ENCODE data around the gene ADORA3. TPM values are rescaled to one million over a fixed set of nuclear protein-coding genes. Genes with fewer than 3 reads are reported as not detected.

Gene ADORA3
- total and polyA plus RNA-seq, 2 of the 8 experiments (the other 6 are each of a cell fraction or from before 2014, with no cell fraction given) = 0.03 TPM; not detected in 1

DNA sequence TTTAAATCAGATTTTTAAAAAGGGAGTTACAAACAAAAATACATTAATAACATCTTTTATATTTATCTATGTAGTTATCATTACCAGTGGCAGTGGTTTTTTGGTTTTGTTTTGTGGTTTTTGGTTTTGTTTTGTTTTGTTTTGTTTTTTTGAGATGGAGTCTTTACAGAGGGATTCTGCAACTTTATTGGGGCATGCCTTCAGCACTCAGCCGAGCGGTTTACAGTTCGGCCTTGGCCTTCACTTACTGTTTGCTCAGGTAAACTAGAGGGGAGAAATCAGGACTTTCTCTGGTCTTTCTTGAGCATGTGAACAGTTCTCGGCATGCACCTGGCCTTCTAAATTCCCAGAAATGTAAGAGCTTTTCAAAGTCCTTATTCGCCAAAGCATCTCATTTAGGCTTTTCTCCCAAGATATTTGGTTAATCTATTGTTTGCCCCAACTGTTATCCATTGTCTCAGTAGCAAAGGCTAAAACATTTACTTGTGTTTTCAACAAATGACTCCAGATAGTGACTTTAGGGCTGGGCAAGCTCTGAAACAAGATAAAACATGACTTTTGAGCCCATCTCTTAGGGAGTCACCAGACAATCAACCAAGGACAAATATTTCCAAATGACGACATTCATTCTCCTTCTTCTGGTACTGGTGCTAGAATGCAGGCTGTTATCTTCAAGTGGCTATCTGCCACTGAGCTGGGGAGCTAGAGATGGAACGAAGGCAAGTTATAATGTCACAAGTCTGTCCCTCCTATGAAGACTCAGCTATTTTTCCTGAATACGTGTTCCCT lies 48.4 kb upstream of the ADORA3 start:
- Histone ChIP-seq H4K91ac (replicated peaks; ENCODE audit: insufficient read length, low read length) (no peak overlapping the region), H3K4me1 (replicated peaks in 1 of 4; ENCODE audit: control insufficient read depth in 3 of 4, insufficient read depth in 4 of 4, low read length in 3 of 4) (no peaks in the 10 kb centered on the region), H3K9ac (replicated peaks in 1 of 4; ENCODE audit: extremely low read depth in 1 of 4, low read depth in 3 of 4, low read length in 3 of 4) (no peak overlapping the region), H3K79me2 (ENCODE audit: control insufficient read depth in 1 of 2, insufficient read depth in 2 of 2, low read length in 2 of 2) (no peaks in the 10 kb centered on the region), H3K14ac (ENCODE audit: insufficient read length) (no peak overlapping the region), H4K20me1 (replicated peaks in 1 of 2; ENCODE audit: control insufficient read depth in 1 of 2, insufficient read depth in 2 of 2, low read length in 2 of 2) (no peaks in the 10 kb centered on the region), H2BK5ac (ENCODE audit: low read depth, low read length) (no peak overlapping the region), H4K8ac (ENCODE audit: extremely low read depth, insufficient read depth, low read length) (no peak overlapping the region), H2AK5ac (ENCODE audit: low read depth, low read length) (no peak overlapping the region), H3K79me1 (ENCODE audit: low read depth, low read length) (no peaks in the 10 kb centered on the region), H3K23me2 (ENCODE audit: low read depth, low read length) (no peaks in the 10 kb centered on the region), H3K4me3 (ENCODE audit: extremely low read depth in 1 of 4, insufficient read depth in 2 of 4, low read depth in 3 of 4, low read length in 4 of 4) (no peak overlapping the region), H2BK20ac (ENCODE audit: low read length) (no peak overlapping the region), H3K18ac (ENCODE audit: extremely low read depth, low read length) (no peak overlapping the region), H3K36me3 (ENCODE audit: control insufficient read depth in 2 of 4, insufficient read depth in 4 of 4, low read length in 3 of 4) (no peaks in the 10 kb centered on the region), H3K23ac (ENCODE audit: insufficient read length) (no peak overlapping the region), H2BK15ac (ENCODE audit: low read length) (no peak overlapping the region), H3K27ac (ENCODE audit: low read depth, low read length) (no peak overlapping the region), H2BK12ac (ENCODE audit: low read depth, low read length) (no peak overlapping the region), H3K27me3 (replicated peaks in 1 of 4; ENCODE audit: control insufficient read depth in 3 of 4, extremely low read depth in 1 of 4, insufficient read depth in 3 of 4, low read length in 3 of 4) (no peaks in the 10 kb centered on the region), H2BK120ac (replicated peaks; ENCODE audit: low read depth, low read length) (no peak overlapping the region), H3K4me2 (ENCODE audit: insufficient read depth in 1 of 2, low read depth in 2 of 2, low read length in 2 of 2) (no peak overlapping the region), H3K4ac (replicated peaks; ENCODE audit: insufficient read length, low read depth, low read length) (no peak overlapping the region), H3K56ac (replicated peaks; ENCODE audit: insufficient read length, low read depth, low read length) (no peak overlapping the region), H4K5ac (ENCODE audit: insufficient read length, low read depth, low read length) (no peak overlapping the region), H2AFZ (ENCODE audit: low read length) (peak overlapping the region; percentile 5), H3K9me3 (ENCODE audit: insufficient read depth in 2 of 2, low read depth in 1 of 2, low read length in 1 of 2) (no peaks in the 10 kb centered on the region)
- TF ChIP-seq CBX5 (IDR thresholded peaks at IDR 0.05; ENCODE audit: low read depth, low read length) (no peak), USF2 (IDR thresholded peaks at IDR 0.05; ENCODE audit: low read length) (no peak), YY1 (IDR thresholded peaks at IDR 0.05; ENCODE audit: low read depth, low read length) (no peak), FOSL1 (IDR thresholded peaks at IDR 0.05; ENCODE audit: insufficient read depth, low read depth, low read length) (no peak), KDM5A (IDR thresholded peaks at IDR 0.05; ENCODE audit: low read length) (no peak), CBX8 (IDR thresholded peaks at IDR 0.05; ENCODE audit: borderline replicate concordance, low read depth, low read length) (no peak), TAF7 (optimal IDR thresholded peaks at IDR 0.05; ENCODE audit: borderline replicate concordance, low read depth, low read length) (no peak), CHD2 (IDR thresholded peaks at IDR 0.05; ENCODE audit: low read length) (no peak), JUN (IDR thresholded peaks at IDR 0.05; ENCODE audit: low read depth, low read length) (no peak), POU5F1 (IDR thresholded peaks at IDR 0.05; ENCODE audit: low read depth, low read length) (no peak)
- TF ChIP-seq, protein P1, sequence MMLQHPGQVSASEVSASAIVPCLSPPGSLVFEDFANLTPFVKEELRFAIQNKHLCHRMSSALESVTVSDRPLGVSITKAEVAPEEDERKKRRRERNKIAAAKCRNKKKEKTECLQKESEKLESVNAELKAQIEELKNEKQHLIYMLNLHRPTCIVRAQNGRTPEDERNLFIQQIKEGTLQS (IDR thresholded peaks at IDR 0.05; ENCODE audit: insufficient read depth, low read depth, low read length) = no peak
- 79% methylated on average over 8 of the region's 8 CpGs; no CpG with 5 or more reads in 1 of the 2 experiments for WGBS, 2 experiments (ENCODE audit: extremely low coverage in 1 of 2, insufficient coverage in 1 of 2, insufficient read length in 1 of 2, insufficient replicate concordance in 2 of 2, low coverage in 1 of 2, low lambda C conversion rate in 2 of 2, missing lambda C conversion rate in 1 of 2)
- FAIRE-seq (no peak), DNase-seq (ENCODE audit: low read depth in 1 of 2, low spot score in 2 of 2) (no peak)
- ChIA-PET POLR2A (ENCODE audit: partially characterized antibody) (no interaction called here), CTCF (ENCODE audit: partially characterized antibody) (interaction anchor here (1.0 to 2.0 kb wide), 3 partner anchors 9 to 165 kb away, joined by 3 to 5 read pairs (median 3); no protein-coding TSS in a partner anchor)

Measured in H1 (cell line).